ACC112 (cell line): Measurements from ENCODE around the gene ARL13A.
A peak's percentile ranks its signal among the peaks of the same experiment; 100 is the strongest.
"Not testable (repeated sequence)": the region's sequence is repeated elsewhere in the genome, so short reads cannot be mapped to it uniquely, and the experiment has no call there.

ENCODE experiments used
- H2AFZ ChIP-seq: fragments of 200-600 bp; sonication (generic); one replicate; pipeline ENCODE4 v1.6.0; 2017; ENCODE audit warnings: antibody characterized with exemption, low read length; ENCODE audit not compliant: unreplicated experiment
- H3K27ac ChIP-seq: fragments of 200-600 bp; sonication (generic); 2 replicates; pipeline ENCODE4 v1.5.1; 2014; ENCODE audit warnings: low read depth, mild to moderate bottlenecking, antibody characterized with exemption, low read length, moderate library complexity
- H3K27me3 ChIP-seq: fragments of 200-600 bp; sonication (generic); 2 replicates; pipeline ENCODE4 v1.6.1; 2014; ENCODE audit warnings: mild to moderate bottlenecking, antibody characterized with exemption, low read length, moderate library complexity, mixed read lengths; ENCODE audit not compliant: insufficient read depth
- H3K36me3 ChIP-seq: fragments of 200-600 bp; sonication (generic); 2 replicates; pipeline ENCODE4 v1.6.1; 2016; ENCODE audit warnings: mild to moderate bottlenecking, antibody characterized with exemption, low read length, moderate library complexity, mixed read lengths; ENCODE audit not compliant: insufficient read depth
- H3K4me1 ChIP-seq: fragments of 200-600 bp; sonication (generic); one replicate; pipeline ENCODE4 v1.6.1; 2016; ENCODE audit warnings: low read length, mixed read lengths; ENCODE audit not compliant: insufficient read depth, unreplicated experiment, control insufficient read depth
- H3K4me3 ChIP-seq: fragments of 200-600 bp; sonication (generic); 2 replicates; pipeline ENCODE4 v1.5.1; 2014; ENCODE audit warnings: mild to moderate bottlenecking, low read depth, low read length
- H3K79me2 ChIP-seq: fragments of 200-600 bp; sonication (generic); one replicate; pipeline ENCODE4 v1.6.0; 2016; ENCODE audit warnings: low read length; ENCODE audit not compliant: control insufficient read depth, unreplicated experiment, insufficient read depth

The ARL13A gene

GRCh38 chrX:100948557-100948956 lies 21.0 kb upstream of the ARL13A start:
- H3K4me3 ChIP-seq = no peak overlapping the region
- no peak overlapping the region for H3K27ac ChIP-seq
- no peaks in the 10 kb centered on the region for H3K79me2 ChIP-seq
- no peak overlapping the region for H2AFZ ChIP-seq
- no peaks in the 10 kb centered on the region for H3K36me3 ChIP-seq
- no peaks in the 10 kb centered on the region for H3K4me1 ChIP-seq
- no peaks in the 10 kb centered on the region for H3K27me3 ChIP-seq

DNA sequence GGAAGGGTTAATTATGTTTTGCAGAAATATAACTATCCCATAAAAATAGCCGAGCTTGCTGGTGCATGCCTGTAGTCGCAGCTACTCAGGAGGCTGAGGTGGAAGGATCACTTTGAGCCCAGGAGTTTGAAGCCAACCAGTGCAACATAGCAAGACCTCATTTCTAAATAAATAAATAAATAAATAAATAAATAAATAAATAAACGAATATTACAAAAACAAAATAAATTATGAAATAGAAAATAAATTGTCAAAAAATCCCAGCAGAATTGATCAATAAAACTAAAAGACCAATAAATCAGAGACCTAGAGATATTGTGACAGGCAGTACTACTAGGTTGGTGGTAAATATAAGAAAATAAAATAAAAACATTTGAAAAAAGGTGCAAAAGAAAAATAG lies 6.7 kb upstream of the ARL13A start:
- H3K79me2 ChIP-seq = no peaks in the 10 kb centered on the region
- no peak overlapping the region for H3K27ac ChIP-seq
- no peak overlapping the region for H2AFZ ChIP-seq
- H3K27me3 ChIP-seq = no peaks in the 10 kb centered on the region
- no peaks in the 10 kb centered on the region for H3K4me1 ChIP-seq
- no peak overlapping the region for H3K4me3 ChIP-seq
- no peaks in the 10 kb centered on the region for H3K36me3 ChIP-seq

DNA sequence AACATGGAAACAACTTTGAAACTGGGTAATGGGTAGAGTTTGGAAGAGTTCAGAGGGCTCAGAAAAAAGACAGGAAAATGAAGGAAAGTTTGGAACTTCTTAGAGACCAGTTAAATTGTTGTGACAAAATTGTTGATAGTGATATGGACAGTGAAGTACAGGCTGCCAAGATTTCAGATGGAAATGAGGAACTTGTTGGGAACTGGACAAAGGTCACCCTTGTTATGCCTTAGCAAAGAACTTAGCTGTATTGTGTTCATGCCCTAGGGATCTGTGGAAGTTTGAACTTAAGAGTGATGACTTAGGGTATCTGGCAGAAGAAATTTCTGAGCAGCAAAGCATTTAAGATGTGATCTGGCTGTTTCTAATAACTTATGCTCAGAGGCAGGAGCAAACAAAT lies 5.1 kb upstream of the ARL13A start:
- Histone ChIP-seq H3K36me3 (no peaks in the 10 kb centered on the region), H2AFZ (no peak overlapping the region), H3K4me3 (no peak overlapping the region), H3K27ac (no peak overlapping the region), H3K79me2 (no peaks in the 10 kb centered on the region), H3K4me1 (no peaks in the 10 kb centered on the region), H3K27me3 (no peaks in the 10 kb centered on the region)

- H2AFZ ChIP-seq = no peak overlapping the region
- no peaks in the 10 kb centered on the region for H3K36me3 ChIP-seq
- H3K79me2 ChIP-seq = no peaks in the 10 kb centered on the region
- peaks cover 8% of the 10 kb centered on the region for H3K4me1 ChIP-seq
- no peak overlapping the region for H3K27ac ChIP-seq
- no peak overlapping the region for H3K4me3 ChIP-seq
- H3K27me3 ChIP-seq = no peaks in the 10 kb centered on the region
Measured at GRCh38 chrX:100969936-100970335, 428 bp downstream of the ARL13A start.

DNA sequence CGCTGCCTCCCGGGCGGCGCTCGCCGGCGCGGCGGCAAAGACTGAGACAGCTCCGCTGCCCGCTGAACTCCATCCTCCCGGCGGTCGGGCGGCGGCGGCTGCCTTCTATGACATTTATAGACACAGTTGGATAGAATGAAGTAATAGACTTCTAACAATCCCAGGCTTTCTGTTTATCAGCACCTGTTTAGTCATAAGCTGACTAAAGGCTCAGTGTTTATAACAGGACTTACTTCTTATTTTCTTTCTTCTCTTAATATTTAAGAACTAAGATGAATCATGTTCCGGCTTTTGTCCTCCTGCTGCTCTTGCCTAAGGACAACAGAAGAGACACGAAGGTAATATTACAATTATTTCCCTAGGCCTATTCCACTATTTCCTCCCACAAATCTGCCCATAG lies 3.9 kb downstream of the ARL13A start:
- Histone ChIP-seq H3K4me1 (peaks cover 16% of the 10 kb centered on the region), H3K79me2 (no peaks in the 10 kb centered on the region), H2AFZ (no peak overlapping the region), H3K27ac (peak overlapping the region; percentile 74), H3K4me3 (no peak overlapping the region), H3K36me3 (no peaks in the 10 kb centered on the region), H3K27me3 (no peaks in the 10 kb centered on the region)

DNA sequence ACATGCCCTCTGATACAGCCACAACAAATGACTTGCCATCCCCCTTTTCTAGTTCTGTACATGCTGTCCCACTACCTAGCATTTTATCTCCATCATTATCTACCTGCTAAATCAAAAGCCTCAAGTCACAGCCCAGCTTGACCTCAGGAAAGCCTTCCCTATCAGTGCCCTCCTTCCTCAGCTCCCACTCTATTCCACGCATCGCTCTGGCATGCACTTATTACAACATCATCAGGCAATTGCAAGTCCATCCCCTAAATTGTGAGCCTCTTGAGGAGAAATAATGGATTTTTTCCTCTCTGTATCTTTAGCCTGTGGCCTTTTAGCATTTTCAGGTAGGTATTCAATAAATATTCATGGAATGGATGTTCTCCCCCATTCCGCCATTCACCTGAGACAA lies 5.7 kb downstream of the ARL13A start:
- no peak overlapping the region for H2AFZ ChIP-seq
- H3K4me3 ChIP-seq = no peak overlapping the region
- H3K79me2 ChIP-seq = no peaks in the 10 kb centered on the region
- H3K27me3 ChIP-seq = no peaks in the 10 kb centered on the region
- no peak overlapping the region for H3K27ac ChIP-seq
- H3K4me1 ChIP-seq = peaks cover 24% of the 10 kb centered on the region
- H3K36me3 ChIP-seq = no peaks in the 10 kb centered on the region

DNA sequence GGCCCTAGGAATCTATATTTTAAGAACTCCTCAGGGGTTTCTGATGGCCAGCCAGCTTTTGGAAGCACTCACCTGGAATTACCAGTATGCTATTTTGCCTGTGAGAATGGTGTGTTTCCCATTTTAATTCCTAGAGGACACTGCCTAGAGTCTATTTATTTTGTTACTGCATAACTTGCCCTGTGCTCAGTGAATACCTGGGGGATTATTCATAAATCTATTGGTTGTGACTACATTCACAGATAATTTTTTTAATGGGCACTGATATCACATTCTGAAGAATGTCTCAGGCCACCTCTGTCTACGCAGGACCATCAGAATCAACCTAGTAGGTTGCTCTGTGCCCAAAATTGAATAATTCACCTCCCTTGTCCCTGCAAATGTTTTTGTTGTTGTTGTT lies 6.7 kb downstream of the ARL13A start:
- H3K27me3 ChIP-seq = no peaks in the 10 kb centered on the region
- peak overlapping the region; percentile 34; the same call in 1 of the 2 replicates for H3K27ac ChIP-seq
- peaks cover 34% of the 10 kb centered on the region for H3K4me1 ChIP-seq
- H2AFZ ChIP-seq = no peak overlapping the region
- H3K36me3 ChIP-seq = no peaks in the 10 kb centered on the region
- H3K4me3 ChIP-seq = no peak overlapping the region
- H3K79me2 ChIP-seq = no peaks in the 10 kb centered on the region

- Histone ChIP-seq H3K27ac (peak overlapping the region; percentile 85), H3K27me3 (no peaks in the 10 kb centered on the region), H3K36me3 (no peaks in the 10 kb centered on the region), H3K79me2 (no peaks in the 10 kb centered on the region), H3K4me1 (peaks cover 33% of the 10 kb centered on the region), H2AFZ (no peak overlapping the region), H3K4me3 (no peak overlapping the region)
Measured at GRCh38 chrX:100979881-100980607, 10.5 kb downstream of the ARL13A start.

DNA sequence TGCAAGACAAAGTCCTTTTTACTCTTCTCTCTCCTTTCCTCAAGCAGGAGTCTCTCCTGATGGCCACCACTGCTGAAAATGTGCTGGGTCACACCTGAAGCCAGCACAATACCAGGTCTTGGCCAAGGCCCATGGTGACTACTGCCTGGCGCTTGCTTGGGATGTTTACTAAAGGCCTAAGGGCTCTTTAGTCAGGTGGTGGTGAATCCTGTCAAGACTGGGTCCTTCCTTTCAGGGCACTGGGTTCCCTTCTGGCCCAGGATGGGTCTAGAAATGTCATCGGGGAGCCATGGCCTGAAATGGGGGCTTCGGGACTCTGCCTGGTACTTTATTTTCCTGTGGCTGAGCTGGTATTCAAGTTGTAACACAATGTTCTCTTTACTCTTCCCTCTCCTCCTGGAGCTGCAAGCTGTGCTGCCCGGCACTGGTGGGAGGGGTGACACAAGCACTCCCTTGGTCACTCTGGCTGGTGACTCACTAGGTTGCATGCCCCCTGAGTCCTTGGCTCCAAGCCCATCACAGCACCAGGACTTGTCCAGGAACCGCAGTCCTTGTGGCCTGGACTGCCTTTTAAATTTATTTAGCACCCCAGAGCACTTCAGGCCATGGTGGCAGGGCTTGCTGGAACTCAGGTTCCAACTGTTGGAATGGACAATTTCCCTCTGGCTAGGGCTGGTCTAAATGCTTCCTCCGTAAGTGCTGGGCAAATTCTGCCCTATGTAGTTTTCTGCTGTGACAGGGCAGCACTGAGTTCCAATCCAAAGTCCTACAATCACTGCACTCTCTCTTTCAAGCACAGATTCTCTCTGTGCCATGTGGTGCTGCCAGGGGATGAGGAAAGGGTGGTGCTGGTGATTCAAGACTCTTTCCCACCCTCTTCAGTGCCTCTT lies 11.3 kb downstream of the ARL13A start:
- Histone ChIP-seq H3K27ac (peak overlapping the region; percentile 85), H3K4me1 (peaks cover 31% of the 10 kb centered on the region), H2AFZ (peak overlapping the region; percentile 75), H3K4me3 (no peak overlapping the region), H3K36me3 (no peaks in the 10 kb centered on the region), H3K79me2 (no peaks in the 10 kb centered on the region), H3K27me3 (no peaks in the 10 kb centered on the region)

- not testable (repeated sequence) for H3K4me3 ChIP-seq, H3K36me3 ChIP-seq, H3K79me2 ChIP-seq, H3K27me3 ChIP-seq, H2AFZ ChIP-seq
- peaks cover 25% of the 10 kb centered on the region for H3K4me1 ChIP-seq
- peak overlapping the region; percentile 85 for H3K27ac ChIP-seq
Measured at GRCh38 chrX:100981498-100981845, 12.0 kb downstream of the ARL13A start.

GRCh38 chrX:100984818-100985217 lies 15.3 kb downstream of the ARL13A start:
- H3K27ac ChIP-seq = no peak overlapping the region
- no peaks in the 10 kb centered on the region for H3K27me3 ChIP-seq
- H3K36me3 ChIP-seq = no peaks in the 10 kb centered on the region
- no peaks in the 10 kb centered on the region for H3K79me2 ChIP-seq
- H3K4me1 ChIP-seq = peaks cover 20% of the 10 kb centered on the region
- H2AFZ ChIP-seq = no peak overlapping the region
- H3K4me3 ChIP-seq = no peak overlapping the region
